Mesothelial cell of epicardium (in vitro differentiated cells): ENCODE data around the gene PNLIPRP1. TPM values are rescaled to one million over a fixed set of nuclear protein-coding genes. Genes with fewer than 3 reads are reported as not detected.

Experiments
- DNase-seq, 2 experiments: peaks; one replicate each; pipeline ENCODE4 v3.0.0; 2021; ENCODE audit warnings: low spot score in 2 of 2; ENCODE audit not compliant: unreplicated experiment in 2 of 2
- H3K27ac Mint-ChIP-seq: 2 replicates; pipeline ENCODE4 v1.8.0; 2021; ENCODE audit warnings: mixed read lengths
- H3K27me3 Mint-ChIP-seq: 2 replicates; pipeline ENCODE4 v1.8.0; 2021; ENCODE audit warnings: low read depth, mixed read lengths
- H3K36me3 Mint-ChIP-seq: 2 replicates; pipeline ENCODE4 v1.8.0; 2021; ENCODE audit warnings: mixed read lengths
- H3K4me1 Mint-ChIP-seq: 2 replicates; pipeline ENCODE4 v1.8.0; 2021; ENCODE audit warnings: mixed read lengths
- H3K4me3 Mint-ChIP-seq: 2 replicates; pipeline ENCODE4 v1.8.0; 2021; ENCODE audit warnings: mild to moderate bottlenecking, moderate library complexity, mixed read lengths
- H3K9me3 Mint-ChIP-seq: 2 replicates; pipeline ENCODE4 v1.8.0; 2021; ENCODE audit warnings: mixed read lengths
- total RNA-seq: library from RNA; stranded (reverse); gene quantifications from 3 replicates; pipeline ENCODE4 v1.2.1, GENCODE V29; 2021
- TF ChIP-seq, protein P1 (sequence below): fragments of 200-600 bp; sonication (generic); IDR thresholded peaks from one replicate; pipeline ENCODE4 v1.5.0; 2021; ENCODE audit warnings: antibody characterized with exemption; ENCODE audit not compliant: unreplicated experiment

Gene PNLIPRP1
- total RNA-seq, 1 donor from 2014 or later = not detected

GRCh38 chr10:116614796-116615195 lies 24.0 kb downstream of the PNLIPRP1 start:
- H3K4me3 Mint-ChIP-seq = no peak overlapping the region
- no peaks in the 10 kb centered on the region for H3K36me3 Mint-ChIP-seq
- no peaks in the 10 kb centered on the region for H3K4me1 Mint-ChIP-seq
- no peak overlapping the region for H3K27ac Mint-ChIP-seq
- TF ChIP-seq, protein P1, sequence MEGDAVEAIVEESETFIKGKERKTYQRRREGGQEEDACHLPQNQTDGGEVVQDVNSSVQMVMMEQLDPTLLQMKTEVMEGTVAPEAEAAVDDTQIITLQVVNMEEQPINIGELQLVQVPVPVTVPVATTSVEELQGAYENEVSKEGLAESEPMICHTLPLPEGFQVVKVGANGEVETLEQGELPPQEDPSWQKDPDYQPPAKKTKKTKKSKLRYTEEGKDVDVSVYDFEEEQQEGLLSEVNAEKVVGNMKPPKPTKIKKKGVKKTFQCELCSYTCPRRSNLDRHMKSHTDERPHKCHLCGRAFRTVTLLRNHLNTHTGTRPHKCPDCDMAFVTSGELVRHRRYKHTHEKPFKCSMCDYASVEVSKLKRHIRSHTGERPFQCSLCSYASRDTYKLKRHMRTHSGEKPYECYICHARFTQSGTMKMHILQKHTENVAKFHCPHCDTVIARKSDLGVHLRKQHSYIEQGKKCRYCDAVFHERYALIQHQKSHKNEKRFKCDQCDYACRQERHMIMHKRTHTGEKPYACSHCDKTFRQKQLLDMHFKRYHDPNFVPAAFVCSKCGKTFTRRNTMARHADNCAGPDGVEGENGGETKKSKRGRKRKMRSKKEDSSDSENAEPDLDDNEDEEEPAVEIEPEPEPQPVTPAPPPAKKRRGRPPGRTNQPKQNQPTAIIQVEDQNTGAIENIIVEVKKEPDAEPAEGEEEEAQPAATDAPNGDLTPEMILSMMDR = no peak
- H3K27me3 Mint-ChIP-seq = peaks cover 23% of the 10 kb centered on the region
- no peak for DNase-seq
- no peaks in the 10 kb centered on the region for H3K9me3 Mint-ChIP-seq

- peaks cover 25% of the 10 kb centered on the region for H3K27me3 Mint-ChIP-seq
- H3K4me3 Mint-ChIP-seq = no peak overlapping the region
- TF ChIP-seq, protein P1 = no peak
- H3K27ac Mint-ChIP-seq = no peak overlapping the region
- H3K9me3 Mint-ChIP-seq = no peaks in the 10 kb centered on the region
- no peak for DNase-seq
- H3K36me3 Mint-ChIP-seq = no peaks in the 10 kb centered on the region
- H3K4me1 Mint-ChIP-seq = no peaks in the 10 kb centered on the region
Observed at GRCh38 chr10:116615199-116615776, 24.5 kb downstream of the PNLIPRP1 start.

DNA sequence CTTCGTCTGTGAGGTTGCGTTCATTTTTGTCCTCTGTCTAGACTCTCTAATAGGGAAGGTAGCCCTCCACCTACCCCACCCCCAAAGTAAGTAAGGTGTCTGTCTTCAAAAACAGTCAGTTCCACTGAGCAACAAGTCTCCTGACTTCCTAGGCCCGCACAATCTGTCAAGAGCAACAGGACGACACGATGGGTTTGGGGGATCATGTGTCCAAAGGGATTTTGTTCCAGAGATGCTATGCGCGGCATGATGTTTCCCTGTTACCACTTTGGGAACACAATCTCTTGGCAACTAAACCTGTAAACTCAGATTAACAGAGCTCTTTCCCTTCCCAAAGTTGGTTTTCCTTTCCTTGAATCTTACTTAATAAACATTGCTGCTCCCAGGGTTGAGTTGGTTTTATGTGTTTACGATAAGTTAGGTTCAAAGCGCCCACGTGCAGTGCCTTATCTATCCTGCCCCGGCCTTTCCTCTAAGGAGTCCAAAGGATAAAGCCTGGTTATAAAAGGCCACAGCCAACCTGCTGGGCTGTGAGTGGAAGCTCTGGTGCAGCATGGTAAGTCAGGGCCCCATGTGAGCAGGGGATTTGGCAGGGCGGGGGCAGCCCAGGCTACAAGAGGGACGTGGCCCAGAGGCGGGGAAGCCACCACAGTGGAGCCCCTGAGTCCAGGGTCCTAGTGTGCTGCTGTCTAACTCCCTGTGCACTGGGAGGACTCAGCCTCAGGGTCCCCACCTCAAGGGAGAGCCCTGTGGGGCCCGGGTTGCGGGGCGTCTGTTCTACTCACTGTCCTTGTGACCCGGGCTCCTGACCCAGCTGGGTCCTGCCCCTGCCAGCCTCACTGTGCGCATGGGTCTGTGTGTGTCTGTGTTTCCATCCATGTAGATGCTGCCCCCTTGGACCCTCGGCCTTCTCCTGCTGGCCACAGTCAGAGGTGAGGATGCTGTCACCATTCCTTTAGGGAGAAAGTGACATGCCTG lies 30.0 kb downstream of the PNLIPRP1 start, which contains the start of gene PNLIPRP2:
Gene PNLIPRP2 (plus strand): TSS at position 531 of the 978 bp plus-strand sequence.
- Mint-ChIP-seq H3K4me3 (no peak within 1 kb of the TSS), H3K27ac (no peak within 1 kb of the TSS), H3K36me3 (no peaks in the 10 kb centered on the region), H3K4me1 (no peaks in the 10 kb centered on the region), H3K27me3 (peaks cover 35% of the 10 kb centered on the region), H3K9me3 (no peaks in the 10 kb centered on the region)
- no peak for DNase-seq
- TF ChIP-seq, protein P1 = no peak

DNA sequence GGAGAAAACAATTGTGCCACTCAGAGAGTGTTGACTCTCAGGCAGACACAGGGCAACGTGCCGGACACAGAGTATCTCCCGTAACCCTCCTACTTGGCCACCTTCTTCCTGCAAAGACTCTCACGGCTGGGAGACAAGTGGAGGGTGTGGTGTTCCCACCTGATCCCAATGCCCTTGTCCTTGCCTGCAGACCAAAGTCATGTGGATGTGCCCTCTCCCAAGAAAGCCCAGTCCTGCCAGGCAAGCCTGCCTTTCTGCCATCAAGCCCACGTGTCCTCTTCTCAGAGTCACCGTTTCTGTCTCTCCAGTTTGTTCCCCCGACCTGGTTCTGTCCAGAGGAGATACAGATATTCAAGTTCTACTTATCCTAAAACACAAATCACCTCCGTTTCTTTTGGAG lies 30.7 kb downstream of the PNLIPRP1 start:
- no peak overlapping the region for H3K27ac Mint-ChIP-seq
- H3K4me3 Mint-ChIP-seq = no peak overlapping the region
- no peaks in the 10 kb centered on the region for H3K9me3 Mint-ChIP-seq
- TF ChIP-seq, protein P1 = no peak
- peaks cover 38% of the 10 kb centered on the region for H3K27me3 Mint-ChIP-seq
- no peaks in the 10 kb centered on the region for H3K4me1 Mint-ChIP-seq
- no peaks in the 10 kb centered on the region for H3K36me3 Mint-ChIP-seq
- no peak for DNase-seq

GRCh38 chr10:116621934-116622655 lies 31.3 kb downstream of the PNLIPRP1 start:
- Mint-ChIP-seq H3K27ac (no peak overlapping the region), H3K4me1 (no peaks in the 10 kb centered on the region), H3K9me3 (no peaks in the 10 kb centered on the region), H3K4me3 (no peak overlapping the region), H3K36me3 (no peaks in the 10 kb centered on the region), H3K27me3 (peaks cover 45% of the 10 kb centered on the region)
- no peak for DNase-seq
- TF ChIP-seq, protein P1 = no peak
